GM12874 (cell line): ENCODE measurements around the gene LMCD1.

Source experiments
- TF ChIP-seq, protein P1 (sequence below): IDR thresholded peaks from 2 replicates; pipeline ENCODE4 v1.5.1; 2011; ENCODE audit warnings: low read depth, mild to moderate bottlenecking, control low read depth, low read length, moderate library complexity; ENCODE audit not compliant: insufficient read depth

LMCD1 gene

DNA sequence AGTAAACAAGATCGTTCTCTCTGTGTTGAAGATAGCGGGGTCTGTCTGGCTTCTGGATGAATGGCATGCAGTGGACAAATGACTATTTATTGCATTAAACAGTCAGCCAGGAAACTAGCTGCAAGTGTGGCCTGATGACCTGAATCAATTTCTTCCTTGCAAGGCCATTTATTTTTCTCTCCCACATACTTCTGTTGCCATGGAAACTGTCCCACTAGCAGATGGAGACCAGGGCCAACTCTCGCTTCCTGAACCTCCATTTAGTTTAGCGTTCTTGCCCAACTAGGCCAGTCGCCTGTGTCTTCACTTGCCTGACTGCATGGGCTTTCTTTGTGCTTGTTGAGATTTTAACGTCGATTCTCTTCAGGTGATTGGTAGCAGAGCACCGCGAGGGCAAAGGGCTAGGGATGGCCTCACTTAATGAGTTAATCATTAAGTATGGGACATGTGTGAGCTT, 27.6 kb downstream of the LMCD1 start:
- TF ChIP-seq, protein P1, sequence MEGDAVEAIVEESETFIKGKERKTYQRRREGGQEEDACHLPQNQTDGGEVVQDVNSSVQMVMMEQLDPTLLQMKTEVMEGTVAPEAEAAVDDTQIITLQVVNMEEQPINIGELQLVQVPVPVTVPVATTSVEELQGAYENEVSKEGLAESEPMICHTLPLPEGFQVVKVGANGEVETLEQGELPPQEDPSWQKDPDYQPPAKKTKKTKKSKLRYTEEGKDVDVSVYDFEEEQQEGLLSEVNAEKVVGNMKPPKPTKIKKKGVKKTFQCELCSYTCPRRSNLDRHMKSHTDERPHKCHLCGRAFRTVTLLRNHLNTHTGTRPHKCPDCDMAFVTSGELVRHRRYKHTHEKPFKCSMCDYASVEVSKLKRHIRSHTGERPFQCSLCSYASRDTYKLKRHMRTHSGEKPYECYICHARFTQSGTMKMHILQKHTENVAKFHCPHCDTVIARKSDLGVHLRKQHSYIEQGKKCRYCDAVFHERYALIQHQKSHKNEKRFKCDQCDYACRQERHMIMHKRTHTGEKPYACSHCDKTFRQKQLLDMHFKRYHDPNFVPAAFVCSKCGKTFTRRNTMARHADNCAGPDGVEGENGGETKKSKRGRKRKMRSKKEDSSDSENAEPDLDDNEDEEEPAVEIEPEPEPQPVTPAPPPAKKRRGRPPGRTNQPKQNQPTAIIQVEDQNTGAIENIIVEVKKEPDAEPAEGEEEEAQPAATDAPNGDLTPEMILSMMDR = no peak

DNA sequence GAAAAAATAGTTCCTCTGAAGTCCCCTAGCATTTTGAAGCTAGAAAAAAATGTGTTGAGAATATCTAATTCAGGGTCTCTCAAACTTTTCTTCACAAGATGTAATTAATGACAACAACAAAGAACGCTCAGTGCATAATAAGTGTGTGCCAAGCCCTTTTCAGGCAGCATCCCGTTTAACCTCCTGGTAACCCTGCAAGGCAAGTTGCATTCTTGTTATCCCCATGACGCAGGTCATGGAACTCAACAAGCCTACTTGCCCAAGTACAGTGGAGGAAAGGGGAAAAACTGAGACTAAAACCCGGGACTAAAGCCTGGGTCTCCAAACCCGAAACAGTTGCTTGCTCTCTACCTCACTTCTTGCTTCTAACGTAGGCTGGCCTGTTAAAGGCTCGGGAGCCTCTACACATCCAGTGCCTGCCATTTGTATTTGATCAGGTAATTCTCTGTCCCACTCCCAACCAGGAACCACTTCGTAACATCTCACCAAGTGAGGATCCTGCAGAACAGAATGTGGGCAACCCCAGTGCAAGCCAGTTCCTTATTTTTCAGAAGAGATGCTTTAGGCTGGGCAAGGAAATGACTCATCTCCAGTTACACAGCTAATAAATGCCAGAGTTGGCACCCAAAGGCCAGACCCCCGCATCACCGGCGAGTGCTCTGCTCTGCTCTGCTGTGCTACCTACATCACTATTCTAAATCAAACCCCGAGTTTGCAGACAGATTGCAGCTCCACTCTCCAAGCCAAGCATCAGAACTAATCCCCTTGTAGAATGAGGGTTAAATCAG, 28.3 kb downstream of the LMCD1 start:
- TF ChIP-seq, protein P1 = no peak

DNA sequence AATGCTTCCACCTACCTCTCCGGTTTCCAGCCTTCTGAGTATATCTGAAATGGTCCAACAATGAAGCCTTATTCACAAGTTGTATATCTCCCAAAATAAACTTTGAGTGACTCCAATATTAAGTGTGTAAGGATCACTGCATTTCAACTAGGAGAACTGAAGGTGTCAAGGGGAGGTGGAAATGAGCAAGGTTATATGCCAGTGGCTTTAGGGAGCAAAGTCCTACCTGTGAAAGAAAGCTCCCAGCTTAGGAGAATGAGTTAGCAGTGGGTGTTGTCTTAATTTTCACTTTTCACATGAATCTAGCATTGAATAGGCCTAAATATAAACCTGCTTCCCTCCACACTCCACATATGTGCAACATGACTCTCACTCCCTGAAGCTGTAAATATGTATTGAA, 29.0 kb downstream of the LMCD1 start:
- TF ChIP-seq, protein P1 = no peak

DNA sequence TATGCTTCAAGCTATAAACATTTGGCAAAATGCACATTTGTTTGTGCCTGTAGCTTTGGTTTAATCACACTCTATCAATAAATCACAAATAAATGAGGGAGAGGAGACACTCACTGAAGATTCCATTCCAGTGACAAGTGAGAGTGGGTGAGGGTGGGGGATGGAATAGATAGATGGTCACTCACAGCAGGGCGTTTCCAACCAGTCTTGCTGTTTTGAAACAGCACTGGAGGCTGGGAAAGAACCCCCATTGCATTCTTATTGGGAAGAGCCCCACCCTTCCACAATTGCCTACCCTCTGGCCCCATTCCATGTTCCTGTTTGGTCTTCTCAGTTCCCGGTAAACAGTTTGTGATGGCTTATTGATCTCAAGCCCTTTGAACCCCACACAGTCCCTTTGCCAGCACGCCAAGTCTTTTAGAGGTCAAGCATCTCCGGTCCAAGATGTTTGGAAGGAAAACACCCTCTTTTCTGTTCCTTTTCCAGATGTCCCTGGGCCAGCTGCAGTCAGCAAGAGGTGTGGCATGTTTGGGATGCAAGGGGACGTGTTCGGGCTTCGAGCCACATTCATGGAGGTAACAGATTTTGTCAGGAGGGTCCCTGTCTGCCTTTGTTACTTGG, 30.7 kb downstream of the LMCD1 start:
- TF ChIP-seq, protein P1 = no peak

DNA sequence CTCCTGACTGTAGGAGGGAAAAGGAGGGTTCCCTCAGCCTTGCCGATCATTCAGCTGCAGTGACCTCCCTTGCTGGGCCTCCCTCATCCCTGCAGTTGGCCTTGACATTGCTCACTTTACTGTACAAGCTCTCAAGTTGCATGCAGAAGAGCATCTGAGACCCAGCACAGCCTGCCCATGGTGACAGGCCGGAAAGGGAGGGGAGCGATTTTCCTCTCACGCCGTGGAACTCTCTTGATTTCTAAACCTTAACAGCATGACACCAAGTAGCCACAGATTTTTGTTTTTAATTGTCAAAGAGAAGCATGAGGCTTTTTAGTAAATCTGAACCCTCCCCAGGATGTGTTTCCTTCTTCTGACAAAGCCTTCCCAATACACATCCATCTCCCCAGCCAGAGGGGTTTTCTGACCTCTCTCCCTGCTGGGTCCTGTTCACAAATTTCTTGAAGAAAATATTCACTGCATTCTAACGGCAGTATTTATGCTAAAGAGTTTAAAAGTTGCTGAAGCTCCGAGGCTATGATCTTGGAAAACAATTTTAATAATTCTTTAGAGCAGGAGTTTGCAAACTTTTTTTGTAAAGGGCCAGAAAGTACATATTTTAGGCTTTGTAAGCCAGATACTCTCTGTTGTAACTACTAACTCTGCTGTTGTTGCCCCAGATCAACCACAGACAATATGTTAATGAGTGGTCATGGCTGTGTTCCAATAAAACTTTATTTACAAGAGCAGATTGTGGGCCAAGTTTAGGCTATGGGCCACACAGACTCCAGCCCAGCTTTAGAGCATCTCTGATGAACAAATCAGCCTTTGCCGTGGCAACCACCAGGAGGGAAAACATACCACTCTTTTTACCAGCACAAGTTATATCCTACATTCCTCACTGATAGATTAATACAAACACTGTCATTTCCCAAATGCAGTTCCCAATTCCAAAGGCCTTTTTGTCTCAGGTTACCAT, 34.8 kb downstream of the LMCD1 start:
- TF ChIP-seq, protein P1 = no peak

DNA sequence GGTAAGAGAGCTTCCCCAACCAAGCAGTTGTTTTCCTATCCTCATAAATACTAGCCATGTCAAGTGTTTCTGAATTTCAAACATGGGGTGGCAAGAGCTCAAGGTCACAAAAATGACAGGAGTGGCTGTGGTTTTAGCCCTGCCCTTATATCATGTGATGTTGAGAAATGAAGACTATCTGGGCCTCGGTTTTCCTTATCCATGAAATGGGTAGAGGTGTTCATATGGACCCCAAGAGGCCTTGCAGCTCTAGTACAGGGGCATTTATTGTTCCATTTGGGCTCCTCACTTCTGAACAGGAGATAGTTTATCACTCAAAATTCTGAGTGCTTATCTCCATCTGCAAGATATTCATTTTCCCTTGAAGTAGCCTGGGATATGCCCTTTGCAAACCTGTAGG, 35.8 kb downstream of the LMCD1 start:
- TF ChIP-seq, protein P1 = no peak

DNA sequence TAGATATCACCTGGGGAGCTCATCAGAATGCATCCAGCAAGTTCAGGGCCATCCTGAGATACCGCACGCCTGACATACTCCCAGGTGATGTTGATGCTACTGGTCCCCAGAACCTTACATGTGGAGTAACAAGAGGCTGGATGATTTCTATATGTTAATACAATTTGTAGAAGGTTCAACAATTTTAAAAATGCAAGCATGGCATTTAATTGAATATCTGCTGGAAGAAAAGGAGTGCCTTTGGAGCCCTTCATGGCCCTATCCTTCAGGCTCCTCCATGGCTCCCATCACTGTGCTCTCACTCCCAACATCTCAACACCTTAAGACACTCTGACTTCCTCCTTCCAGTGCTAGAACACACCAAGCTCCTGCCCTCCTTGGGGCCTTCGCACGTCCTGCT, 36.6 kb downstream of the LMCD1 start:
- TF ChIP-seq, protein P1 = no peak
